ENCODE results near the gene APOOL.
"Not testable (repeated sequence)": the region's sequence is repeated elsewhere in the genome, so short reads cannot be mapped to it uniquely, and the experiment has no call there.

APOOL gene, protein sequence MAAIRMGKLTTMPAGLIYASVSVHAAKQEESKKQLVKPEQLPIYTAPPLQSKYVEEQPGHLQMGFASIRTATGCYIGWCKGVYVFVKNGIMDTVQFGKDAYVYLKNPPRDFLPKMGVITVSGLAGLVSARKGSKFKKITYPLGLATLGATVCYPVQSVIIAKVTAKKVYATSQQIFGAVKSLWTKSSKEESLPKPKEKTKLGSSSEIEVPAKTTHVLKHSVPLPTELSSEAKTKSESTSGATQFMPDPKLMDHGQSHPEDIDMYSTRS

DNA sequence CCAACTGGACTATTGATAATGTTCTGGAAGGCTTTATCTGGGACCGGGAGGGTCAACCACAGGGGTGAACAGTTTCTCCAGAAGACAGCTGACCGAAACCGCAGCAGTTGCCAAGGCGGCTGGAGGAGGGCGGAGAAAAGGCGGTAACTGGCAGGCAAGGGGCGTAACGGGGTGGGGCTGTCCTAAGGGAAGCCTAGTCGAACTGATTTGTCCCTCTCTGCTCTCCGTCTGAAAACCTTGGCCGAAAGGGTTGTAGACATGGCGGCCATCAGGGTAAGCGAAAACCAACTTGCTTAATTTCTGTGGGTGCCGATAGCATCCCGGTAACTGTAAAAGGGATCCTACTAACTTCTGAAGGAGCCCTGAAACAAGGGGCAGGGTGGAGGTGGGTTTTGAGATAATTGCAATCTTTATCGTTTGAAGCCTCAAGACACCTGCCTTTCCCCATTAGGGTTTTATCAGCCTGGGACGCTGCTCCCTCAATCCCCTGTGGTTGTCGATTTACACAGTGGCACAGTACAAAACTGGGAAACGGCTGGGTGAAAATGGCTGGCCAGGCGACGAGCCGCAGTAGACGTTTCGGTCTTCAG, at the start of gene APOOL:
TSS of gene APOOL (plus strand) at position 223 of the 590 bp plus-strand sequence. CDS start at position 259, 36 bp downstream.
- peak; percentile 86 for DNase-seq

GRCh38 chrX:84956304-84956703, 47.4 kb upstream of the APOOL start:
- DNase-seq: no peak

DNA sequence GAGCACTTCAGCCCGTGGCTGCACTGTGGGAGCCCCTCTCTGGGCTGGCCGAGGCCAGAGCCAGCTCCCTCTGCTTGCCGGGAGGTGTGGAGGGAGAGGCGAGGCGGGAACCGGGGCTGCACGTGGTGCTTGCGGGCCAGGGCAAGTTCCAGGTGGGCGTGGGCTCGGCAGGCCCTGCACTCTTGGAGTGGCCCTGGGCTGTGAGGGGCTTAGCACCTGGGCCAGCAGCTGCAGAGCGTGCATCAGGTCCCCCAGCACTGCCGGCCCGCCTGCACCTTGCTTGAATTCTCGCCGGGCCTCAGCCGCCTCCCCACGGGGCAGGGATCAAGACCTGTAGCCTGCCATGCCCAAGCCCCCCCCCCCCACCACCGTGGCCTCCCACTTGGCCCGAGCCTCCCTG, 28.9 kb upstream of the APOOL start:
- DNase-seq: no peak

DNA sequence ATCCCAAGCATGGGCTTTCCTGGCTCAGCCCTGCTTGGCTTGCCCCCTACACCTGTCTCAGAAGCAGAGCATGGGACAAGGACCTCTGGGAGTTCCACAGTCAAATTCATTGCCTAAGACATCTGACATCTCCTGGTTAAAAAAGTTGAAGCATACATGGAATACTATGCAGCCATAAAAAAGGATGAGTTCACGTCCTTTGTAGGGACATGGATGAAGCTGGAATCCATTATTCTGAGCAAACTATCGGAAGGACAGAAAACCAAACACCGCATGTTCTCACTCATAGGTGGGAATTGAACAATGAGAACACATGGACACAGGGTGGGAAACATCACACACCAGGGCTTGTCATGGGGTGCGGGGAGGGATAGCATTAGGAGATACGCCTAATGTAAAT, 11.9 kb upstream of the APOOL start:
- not testable (repeated sequence) for DNase-seq

GRCh38 chrX:84993150-84993549, 10.5 kb upstream of the APOOL start:
- DNase-seq: no peak

GRCh38 chrX:85001344-85001743, 2.3 kb upstream of the APOOL start:
- DNase-seq: no peak

DNA sequence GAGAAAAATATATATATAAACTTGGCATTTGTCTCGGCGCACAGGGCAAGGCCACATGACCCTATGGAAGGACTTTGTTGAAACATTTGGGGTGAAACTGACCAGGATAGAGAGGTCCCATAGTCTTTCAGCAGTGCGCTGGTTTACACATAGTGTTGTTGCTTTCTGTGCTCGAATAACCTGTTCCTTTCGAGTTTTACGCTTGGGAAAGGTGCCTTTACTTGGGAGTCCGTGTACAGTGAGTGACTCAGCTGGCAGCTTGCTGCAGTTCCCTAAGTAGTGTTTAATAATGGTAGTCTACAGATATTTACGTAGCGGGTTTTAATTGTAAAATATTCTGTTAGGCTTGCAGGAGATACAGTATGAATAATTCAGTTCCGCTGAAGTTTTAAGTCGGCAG, 578 bp downstream of the APOOL start:
- no peak for DNase-seq

- DNase-seq: no peak
These were observed 8.4 kb downstream of the APOOL start for GRCh38 chrX:85012098-85012497.

DNA sequence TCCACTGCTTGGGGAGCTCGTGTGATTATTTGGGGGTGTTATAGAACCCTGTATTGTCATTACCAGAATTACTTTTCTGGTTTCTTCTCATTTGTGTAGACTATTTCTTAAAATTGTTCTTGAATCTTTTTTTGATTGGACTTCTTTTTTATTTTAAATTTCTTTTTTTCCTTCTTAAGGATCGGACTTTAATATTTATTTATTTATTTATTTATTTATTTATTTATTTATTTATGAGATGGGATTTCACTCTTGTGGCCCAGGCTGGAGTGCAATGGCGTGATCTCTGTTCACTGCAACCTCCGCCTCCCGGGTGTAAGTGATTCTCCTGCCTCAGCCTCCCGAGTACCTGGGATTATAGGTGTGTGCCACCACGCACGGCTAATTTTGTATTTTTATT, 11.7 kb downstream of the APOOL start:
- DNase-seq: not testable (repeated sequence)

DNA sequence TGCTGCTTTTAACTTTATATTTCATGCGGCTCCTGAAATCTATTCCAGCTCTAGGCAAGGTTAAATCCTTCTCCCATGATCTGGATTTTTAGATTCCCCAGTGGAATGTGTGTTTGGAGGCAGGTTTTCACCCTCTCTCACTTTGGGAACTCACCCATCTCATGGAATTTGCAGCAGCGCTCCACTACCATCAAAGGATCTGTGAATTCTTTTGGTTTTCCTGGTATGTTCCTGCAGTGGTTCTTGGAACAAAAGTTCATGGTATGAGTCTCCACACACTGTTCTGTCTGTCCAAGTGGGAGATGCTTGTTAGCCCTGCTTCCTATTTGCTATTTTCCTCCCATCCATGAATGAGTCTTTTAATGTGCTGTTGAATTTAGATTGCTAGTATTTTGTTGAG, 14.0 kb downstream of the APOOL start:
- no peak for DNase-seq

DNA sequence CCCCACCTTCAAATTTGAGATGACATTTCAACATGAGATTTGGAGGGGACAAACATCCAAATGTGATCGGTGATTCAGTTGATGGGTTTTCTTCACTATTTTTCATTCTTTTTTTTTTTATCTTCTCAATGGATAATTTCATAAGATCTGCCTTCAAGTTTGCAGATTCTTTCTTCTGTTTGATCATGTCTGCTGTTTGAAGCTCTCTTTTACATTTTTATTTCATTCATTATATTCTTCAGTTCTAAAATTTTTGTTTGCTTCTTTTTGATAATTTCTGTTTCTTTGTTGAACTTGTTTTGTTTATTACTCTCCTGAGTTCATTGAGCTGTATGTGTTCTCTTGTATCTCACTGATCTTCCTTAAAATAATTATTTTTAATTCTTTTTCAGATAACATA, 14.8 kb downstream of the APOOL start:
- no peak for DNase-seq

DNA sequence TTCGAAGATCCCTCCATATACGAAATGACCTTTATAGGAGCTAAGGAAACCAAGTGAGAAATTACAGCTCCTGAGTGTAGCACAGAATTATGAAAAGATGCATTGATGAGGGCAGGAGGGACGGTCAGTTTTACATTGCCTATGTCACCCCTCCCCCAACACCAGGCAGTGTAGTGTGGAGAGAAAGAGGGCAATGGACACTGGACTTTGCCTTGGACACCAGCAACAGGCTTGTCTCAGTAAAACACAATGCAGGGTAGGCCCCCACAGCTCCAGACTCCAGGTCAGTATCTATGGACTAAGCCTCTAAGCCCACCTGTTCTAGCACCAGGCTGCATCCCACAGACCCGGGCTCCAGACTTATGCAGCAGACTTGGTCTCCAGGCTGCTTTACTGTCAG, 16.5 kb downstream of the APOOL start:
- DNase-seq: no peak

- DNase-seq: no peak
These were observed 20.4 kb downstream of the APOOL start for GRCh38 chrX:85024044-85024443.

- DNase-seq: no peak
These were observed 20.9 kb downstream of the APOOL start for GRCh38 chrX:85024562-85024961.

DNA sequence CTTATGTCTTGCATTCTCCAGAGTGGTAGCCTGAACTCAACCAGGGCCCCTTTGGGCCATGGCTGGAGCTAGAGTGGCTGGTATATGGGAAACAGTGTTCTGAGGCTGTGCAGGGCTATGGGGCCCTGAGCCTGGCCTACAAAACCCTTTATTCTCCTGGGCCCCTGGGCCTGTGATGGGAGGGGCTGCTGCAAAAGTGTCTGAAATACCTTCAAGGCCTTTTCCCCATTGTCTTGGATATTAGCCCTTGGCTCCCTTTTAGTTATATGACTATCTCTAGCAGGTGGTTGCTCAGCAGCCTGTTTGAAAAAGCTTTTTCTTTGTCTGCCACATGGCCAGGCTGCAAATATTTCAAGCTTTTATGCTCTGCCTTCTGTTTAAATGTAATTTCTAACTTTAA, 22.5 kb downstream of the APOOL start:
- no peak for DNase-seq

DNA sequence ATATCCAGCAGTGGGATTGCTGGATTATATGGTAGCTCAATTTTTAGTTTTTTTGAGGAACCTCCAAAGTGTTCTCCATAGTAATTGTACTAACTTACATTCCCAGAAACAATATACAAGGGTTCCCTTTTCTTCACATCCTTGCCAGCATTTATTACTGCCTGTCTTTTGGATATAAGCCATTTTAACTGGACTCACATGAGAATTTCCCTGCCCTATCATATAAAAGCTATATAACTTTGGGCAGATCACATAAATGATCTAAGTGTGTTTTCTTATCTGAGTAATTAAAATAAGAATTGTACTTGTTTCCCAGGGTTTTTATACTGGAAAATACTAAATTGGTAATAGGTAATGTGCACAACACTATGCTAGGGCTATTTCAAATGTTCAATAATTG, 25.4 kb downstream of the APOOL start:
- no peak for DNase-seq

- DNase-seq: no peak
These were observed 27.8 kb downstream of the APOOL start for GRCh38 chrX:85031505-85031904.

DNA sequence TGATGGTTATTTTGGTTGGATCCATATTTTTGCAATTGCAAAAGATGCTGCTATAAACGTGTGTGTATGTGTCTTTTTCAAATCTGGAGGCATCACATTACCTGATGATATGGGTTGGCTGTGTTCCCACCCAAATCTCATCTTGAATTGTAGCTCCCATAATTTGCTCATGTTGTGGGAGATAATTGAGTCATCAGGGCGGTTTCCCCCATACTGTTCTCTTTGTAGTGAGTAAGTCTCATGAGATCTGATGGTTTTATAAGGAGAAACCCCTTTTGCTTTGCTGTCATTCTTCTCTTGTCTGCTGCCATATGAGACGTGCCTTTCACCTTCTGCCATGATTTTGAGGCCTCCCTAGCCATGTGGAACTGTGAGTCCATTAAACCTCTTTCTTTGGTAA, 33.4 kb downstream of the APOOL start:
- no peak for DNase-seq

DNA sequence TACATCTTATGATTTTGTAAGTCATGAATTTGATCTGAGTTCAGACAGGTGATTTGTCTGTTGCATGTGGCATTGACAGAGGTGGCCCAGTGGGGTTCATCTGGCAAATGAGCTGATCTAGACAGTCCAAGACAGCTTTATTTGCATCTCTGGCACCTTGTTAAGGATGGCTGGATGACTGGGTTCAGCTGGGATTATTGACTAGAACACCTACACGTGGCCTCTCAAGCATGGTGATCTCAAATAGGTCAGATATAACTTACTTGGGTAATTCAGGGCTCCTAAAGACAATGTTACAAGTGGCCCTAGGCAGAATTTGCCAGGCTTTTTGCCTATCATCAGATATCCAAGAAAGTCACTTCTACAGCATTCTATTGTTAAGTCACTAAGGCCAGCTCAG, 48.0 kb downstream of the APOOL start:
- DNase-seq: no peak

DNA sequence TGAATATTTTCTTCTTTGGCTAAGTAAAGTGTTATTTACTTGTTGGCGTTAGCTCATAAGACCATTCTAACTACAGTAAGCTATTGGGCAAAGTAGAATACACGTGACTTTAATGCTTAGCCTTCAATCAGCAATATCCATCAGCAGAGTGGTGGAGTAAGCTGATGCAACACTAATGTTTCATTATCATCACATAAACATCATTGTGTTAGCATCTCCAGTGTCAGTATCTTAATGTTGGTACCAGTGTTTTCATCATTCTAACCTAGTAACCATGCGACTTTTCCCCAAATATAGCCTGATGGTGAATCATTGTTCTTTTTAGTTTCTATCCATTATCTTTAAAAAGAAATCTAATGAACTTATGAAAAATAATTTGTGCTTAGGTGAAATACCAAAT, 48.5 kb downstream of the APOOL start:
- DNase-seq: no peak

DNA sequence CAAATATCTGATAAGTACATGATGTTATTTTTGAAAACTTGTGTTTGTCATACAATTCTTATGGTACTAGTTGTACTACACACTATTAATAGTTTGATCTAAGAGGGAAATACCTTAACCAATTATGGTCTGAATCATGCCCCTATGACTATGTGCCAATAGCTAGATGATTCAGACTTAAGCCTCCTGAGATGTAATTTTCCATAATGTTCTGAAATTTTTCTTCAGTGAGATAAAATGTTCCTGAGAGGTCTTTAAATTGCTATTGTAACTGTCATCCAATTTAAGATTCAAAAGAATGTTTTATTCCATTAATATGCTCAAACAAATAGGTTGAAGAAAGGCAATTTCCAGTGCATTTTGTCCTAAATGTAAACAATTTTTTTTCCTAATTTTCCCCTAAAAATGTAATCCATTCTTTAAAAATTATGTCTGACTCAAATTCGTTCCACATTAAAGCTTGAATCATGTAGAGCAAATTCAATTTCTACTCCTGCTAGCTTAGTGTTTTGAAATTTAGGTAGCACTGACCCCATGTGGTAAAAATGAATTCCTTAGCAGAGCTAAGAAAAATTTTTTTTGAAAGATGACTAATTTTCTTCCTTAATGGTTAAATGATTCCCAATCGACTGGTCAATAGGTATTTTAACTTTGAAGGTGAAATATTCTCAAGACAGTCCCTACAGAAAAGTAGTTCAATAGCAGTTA, 49.1 kb downstream of the APOOL start:
- DNase-seq: no peak

DNA sequence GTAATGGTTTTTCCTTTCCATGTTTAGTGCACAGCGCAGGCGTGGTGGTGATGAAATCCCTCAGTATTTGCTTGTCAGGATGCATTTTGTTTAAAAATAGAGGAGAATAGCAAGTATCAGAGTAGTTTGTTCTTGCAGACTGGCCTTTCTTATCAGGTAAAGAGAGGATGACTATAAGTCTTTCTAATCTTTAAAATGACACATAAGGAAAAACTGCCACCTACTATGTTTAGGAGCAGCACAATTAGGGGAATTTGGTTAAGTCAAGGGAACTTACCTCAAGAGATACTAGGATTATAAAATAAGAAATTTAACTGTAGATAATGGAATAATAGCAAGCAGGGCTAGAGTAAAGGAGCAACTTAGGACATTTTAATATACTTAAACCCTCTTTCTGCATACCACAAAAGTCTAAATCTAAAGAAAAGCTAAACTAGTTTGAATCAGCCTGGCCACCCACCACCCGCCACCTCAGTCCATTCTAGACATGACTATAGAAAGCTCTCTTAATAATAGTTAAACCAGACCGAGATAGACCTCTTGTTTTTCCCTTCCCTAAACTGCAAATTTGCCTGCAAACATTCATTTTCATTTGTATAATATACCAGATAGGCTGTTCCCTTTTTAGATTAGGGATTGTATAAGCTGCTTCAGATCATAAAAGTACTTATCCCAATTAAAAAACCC, 62.0 kb downstream of the APOOL start:
- no peak for DNase-seq

GRCh38 chrX:85077247-85077646, 73.6 kb downstream of the APOOL start:
- DNase-seq: not testable (repeated sequence)

Measured in right forelimb (tissue), 1 donor.